ENCODE measurements around the gene ZDHHC18.
"Not testable (repeated sequence)": the region's sequence is repeated elsewhere in the genome, so short reads cannot be mapped to it uniquely, and the experiment has no call there.

ZDHHC18 gene

GRCh38 chr1:26791148-26791547, 35.3 kb upstream of the ZDHHC18 start:
- DNase-seq (ENCODE audit: low spot score) = no peak

GRCh38 chr1:26791626-26792025, 34.9 kb upstream of the ZDHHC18 start:
- no peak for DNase-seq (ENCODE audit: low spot score)

DNA sequence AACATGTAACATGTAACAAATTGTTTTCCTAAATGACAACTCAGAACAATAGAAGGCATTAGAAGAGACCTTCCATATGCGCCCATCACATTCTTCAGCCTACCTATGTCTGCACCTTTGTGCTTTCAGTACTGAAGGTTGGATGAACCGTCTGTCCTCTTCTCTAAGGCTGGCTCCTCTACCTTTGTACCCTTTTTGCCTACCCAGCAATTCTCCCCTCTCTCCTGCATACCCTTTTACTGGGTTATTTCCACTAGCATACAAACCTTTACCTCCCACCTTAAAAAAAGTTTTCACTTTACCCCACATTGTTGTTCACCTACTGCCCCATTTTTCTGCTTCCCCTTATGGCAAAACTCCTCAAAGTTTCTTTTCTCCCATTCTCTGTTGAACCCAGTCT, 33.6 kb upstream of the ZDHHC18 start:
- no peak for DNase-seq (ENCODE audit: low spot score)

DNA sequence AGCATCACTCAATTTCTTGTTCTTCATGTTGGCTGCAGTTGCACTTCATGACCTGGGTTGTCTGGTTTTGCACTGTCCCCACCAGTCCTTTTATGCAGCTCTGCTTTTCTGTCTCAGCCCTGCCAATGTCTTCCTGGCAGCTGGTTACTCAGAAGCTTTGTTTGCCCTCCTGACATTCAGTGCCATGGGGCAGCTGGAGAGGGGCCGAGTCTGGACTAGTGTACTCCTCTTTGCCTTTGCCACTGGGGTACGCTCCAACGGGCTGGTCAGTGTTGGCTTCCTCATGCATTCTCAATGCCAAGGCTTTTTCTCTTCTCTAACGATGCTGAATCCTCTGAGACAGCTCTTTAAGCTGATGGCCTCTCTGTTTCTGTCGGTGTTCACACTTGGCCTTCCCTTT, 32.1 kb upstream of the ZDHHC18 start:
- DNase-seq (ENCODE audit: low spot score) = no peak

GRCh38 chr1:26797627-26798026, 28.9 kb upstream of the ZDHHC18 start:
- DNase-seq (ENCODE audit: low spot score) = no peak

DNA sequence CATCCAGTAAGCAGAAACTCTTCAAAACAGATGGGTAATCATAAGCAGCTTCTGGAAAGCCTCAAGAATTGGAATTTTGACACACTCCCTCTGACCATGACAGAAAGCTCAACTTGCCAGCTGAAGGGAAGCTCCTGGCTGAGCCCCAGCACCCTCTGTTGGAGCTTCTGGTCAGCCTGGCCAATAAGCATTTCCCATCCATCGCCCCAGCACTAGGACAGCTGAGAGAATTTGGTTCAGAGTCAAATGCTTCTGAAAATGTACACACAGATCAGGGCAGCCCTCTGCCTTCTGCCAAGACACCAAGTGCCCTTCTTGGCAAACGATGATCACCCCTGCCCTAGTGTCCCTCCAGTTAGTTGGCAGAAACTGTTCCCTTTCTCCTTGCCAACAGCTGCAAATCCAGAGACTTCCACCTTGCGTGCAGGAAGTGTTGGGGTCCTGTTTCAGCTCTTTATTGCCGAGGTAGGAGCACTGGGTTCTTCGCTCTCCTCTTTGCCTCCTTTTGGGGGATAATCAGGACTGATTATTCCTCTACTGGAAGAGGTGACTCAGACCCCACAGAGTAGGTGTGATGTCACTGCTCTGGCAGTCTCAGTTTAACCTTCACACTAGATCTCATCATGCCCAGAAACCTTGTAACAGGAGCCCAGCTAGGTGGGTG, 26.9 kb upstream of the ZDHHC18 start:
- no peak for DNase-seq (ENCODE audit: low spot score)

GRCh38 chr1:26803932-26804331, 22.6 kb upstream of the ZDHHC18 start:
- not testable (repeated sequence) for DNase-seq (ENCODE audit: low spot score)

GRCh38 chr1:26810105-26810504, 16.4 kb upstream of the ZDHHC18 start:
- DNase-seq (ENCODE audit: low spot score) = peak; percentile 71

DNA sequence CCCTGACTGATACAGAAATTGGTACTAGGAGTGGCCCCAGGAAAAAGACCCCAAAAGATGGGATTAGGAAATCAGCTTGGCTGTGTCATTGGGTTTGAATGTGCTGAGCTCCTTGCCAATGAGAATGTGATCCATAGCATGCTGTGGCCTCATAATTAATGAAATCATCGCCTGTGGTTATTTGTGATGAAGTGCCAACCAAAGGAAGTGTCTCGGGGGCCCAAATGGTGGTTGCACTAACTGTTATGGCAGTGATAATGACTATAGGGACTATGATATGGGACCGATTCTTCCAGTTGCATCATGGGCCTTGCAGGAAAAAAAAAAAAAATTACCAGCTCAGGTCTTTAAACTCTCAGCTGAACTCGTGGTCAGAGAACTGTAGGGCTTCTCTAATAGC, 15.4 kb upstream of the ZDHHC18 start:
- DNase-seq (ENCODE audit: low spot score) = no peak

DNA sequence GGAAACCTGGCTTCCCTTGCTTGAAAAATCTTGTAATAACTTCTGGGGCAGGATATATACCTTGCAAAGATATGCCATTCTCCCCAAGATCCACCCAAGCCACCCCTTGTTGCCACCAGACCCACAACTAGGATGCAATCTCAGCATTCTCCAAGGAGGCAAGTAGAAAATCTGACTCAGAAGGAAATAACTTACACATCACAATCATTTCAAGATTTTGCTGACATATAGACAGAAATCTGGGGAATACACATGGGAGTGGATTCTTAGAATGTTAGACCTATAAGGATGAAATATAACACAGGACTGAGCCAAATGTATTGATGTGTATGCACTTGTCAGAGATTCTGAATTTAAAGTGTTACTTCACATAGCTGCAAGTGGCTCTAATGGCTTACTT, 14.8 kb upstream of the ZDHHC18 start:
- DNase-seq (ENCODE audit: low spot score) = no peak

DNA sequence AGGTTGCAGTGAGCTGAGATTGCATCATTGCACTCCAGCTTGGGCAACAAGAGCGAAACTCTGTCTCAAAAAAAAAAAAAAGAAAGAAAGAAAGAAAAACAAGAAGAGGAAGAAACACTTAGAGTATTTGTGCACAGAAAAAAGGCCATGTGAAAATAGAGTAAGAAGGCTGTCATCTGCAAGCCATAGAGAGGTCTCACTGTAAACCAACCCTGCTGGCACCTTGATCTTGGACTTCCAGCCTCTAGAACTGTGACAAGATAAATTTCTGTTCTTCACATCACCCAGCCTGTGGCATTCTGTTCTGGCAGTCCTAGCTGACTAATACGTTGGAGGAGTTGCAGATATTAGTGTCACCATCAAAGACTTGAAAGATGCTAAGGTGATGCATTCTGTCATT, 12.1 kb upstream of the ZDHHC18 start:
- DNase-seq (ENCODE audit: low spot score) = no peak

DNA sequence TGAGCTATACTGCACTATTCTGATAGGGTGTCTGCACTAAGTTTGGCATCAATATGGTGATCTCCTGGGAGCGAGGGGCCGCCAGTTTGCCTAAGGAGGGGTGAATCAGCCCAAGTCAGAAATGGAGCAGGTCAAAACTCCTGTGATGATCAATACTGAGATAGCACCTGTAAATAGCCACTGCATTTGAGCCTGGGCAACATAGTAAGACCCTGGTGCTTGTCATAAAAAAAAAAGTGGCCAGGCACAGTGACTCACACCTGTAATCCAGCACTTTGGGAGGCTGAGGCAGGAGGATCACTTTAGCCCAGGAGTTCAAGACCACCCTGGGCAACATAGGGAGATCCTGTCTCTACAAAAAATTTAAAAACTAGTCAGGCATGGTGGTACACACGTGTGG, 11.6 kb upstream of the ZDHHC18 start:
- DNase-seq (ENCODE audit: low spot score) = no peak

DNA sequence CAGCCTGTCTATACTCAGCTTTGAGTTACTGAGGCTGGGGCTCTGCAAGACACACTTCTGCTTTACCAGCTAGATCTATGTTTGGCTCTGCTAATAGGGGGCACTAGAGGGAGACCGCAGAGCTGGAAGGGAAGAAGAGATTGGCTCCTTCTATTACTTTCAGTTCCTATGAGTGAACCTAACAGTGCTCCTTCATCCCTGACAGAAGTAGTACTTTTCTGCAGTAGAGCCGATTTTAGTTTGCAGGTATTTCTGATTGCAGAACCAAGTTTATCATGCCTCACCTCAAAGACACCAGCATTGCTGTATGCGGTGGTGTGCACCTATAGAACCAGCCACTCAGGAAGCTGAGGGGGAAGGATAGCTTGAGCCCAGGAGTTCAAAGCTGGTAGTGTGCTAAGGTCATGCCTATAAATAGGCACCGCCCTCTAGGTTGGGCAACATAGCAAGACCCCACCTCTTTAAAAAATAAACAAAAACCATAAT, 5.7 kb upstream of the ZDHHC18 start:
- DNase-seq (ENCODE audit: low spot score) = no peak

DNA sequence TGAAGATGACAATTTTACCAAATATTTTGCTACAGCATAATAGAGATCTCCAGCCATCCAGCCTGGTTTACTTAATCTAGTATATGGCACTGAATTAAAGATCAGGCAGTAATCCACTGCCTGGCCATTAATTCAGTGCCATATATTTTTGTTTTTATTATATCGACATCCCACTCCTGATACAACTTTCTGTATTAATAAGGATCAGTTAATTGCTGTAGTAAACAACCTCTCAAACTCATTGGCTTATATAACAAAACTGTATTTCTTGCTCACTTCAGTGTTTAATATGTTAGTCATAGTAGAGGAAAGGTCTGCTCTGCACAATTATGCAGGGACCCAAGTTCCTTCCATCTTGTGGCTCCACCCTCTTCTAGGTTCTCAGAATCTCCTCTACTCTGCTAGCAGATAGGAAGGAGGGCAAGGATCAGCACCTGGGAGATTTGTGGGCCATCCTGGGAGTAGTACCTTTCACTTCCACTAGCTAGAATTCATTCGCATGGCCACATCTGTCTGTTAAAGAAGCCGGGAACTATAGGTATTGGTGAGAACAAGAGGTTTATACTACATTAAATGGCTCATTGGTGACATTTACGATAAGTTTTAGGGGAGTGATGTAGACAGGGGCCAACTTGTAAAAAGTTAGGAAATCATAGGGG, 3.6 kb upstream of the ZDHHC18 start:
- no peak for DNase-seq (ENCODE audit: low spot score)

GRCh38 chr1:26824731-26825130, 1.8 kb upstream of the ZDHHC18 start:
- DNase-seq (ENCODE audit: low spot score) = no peak

GRCh38 chr1:26827106-26827604, 667 bp downstream of the ZDHHC18 start:
- no peak for DNase-seq (ENCODE audit: low spot score)

- peak; percentile 48 for DNase-seq (ENCODE audit: low spot score)
Observed at GRCh38 chr1:26827663-26828062, 1.2 kb downstream of the ZDHHC18 start.

GRCh38 chr1:26828411-26828991, 2.0 kb downstream of the ZDHHC18 start:
- no peak for DNase-seq (ENCODE audit: low spot score)

DNA sequence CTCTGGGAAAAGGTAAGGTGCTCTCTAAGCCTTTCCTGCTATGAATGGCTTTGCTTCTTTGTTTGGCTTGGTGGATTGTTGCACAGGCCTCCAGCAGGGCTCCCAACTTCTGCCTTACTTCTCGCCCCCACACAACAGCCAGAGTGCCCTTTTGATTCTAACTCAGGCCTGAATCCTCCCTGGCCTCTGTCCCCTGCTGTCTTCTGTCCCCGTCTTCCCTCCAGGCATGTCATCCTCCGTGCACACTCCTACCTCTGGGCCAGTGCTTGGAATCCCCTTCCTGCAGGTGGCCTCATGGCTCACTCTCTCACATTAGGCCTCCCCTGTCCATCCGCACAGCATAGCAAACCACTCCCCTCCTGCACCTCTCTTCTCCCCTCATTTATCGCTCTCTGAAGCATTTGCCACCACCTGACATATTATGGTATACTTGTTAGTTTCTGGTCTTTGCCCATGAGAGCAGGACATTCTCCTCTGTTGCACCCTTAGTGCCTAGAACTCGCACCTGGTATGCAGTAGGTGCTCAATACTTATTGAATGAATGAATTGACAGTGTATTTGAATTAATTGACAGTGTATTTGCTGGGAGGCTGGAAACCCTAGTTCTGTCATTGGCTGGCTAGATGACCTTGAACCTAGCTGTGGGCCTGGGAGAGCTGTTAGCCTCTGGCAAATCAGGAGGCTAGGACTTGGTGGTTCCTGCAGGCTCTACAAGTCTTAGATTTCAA, 2.9 kb downstream of the ZDHHC18 start:
- no peak for DNase-seq (ENCODE audit: low spot score)

DNA sequence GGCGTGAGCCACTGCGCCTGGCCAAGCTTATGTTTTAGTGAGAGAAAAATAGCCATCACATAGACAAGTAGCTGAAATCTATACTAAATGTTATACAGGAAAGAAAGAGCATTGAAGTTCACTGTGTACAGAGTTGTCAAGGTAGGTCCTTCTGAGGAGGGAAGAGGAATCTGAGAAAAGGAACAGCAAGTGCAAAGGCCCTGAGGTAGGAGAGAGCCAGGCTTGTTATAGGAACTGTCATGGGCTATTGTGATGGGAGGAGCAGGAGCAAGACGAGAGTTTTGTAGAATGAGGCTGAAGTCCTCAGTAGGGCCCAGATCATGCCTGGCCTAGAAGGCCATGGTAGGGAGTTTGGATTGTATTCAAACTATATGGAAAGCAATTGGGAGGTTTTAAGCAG, 4.6 kb downstream of the ZDHHC18 start:
- no peak for DNase-seq (ENCODE audit: low spot score)

DNA sequence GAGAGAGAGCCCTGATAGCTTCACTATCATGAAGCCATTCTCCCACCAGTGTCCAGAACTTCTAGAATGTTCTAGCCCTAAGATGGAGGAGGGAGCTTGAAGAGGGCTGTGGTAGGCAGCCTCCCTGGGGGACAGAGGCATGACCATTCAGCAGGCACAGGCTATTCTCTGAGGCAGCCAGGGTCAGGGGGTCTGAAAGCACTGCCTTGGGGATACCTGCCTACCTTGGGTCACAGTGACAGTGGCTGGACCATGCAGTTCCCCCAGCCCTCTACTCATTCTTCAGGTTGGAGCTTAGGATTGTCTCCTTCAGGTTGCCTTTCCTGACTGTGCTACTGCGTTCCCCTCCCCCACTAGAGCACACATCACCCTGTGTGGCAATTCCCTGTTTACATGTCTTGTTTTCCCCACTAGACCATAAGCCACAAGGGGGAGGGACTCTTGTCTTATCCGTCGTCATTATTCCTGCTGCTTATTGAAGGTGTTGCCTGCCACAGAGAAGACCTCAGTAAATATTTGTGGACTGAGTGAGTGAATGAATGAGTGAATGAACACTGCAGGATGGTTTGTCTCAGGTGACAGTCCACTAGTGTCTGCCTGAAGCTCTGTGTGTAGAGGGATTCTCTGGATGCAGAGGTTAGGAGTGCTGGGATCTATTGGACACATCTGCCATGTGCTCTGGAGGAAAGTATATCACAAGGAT, 5.2 kb downstream of the ZDHHC18 start:
- DNase-seq (ENCODE audit: low spot score) = no peak

Data from ecto neural progenitor cell (in vitro differentiated cells).